Adrenal gland (tissue), 12 donors: ENCODE measurements around the gene PCDHGB6. TPM values are rescaled to one million over a fixed set of nuclear protein-coding genes. Genes with fewer than 3 reads are reported as not detected.
"Not testable (repeated sequence)": the region's sequence is repeated elsewhere in the genome, so short reads cannot be mapped to it uniquely, and the experiment has no call there.

Experiments used
- DNase-seq, 7 donors: peaks; one replicate each; pipeline ENCODE4 v3.0.0-alpha.2; 2019 to 2020
- H3K27ac ChIP-seq, 5 donors: fragments of 200-600 bp; sonication (generic) in 4 of 5; 1 replicate in 3 of 5; 2 replicates in 2 of 5; pipeline versions ENCODE4 v1.5.1 to v1.8.0; 2016 to 2020; ENCODE audit warnings: mild to moderate bottlenecking in 1 of 5
- H3K27me3 ChIP-seq: fragments of 200-600 bp; 2 replicates; pipeline ENCODE4 v1.8.0; 2021
- H3K36me3 ChIP-seq, 2 donors: fragments of 200-600 bp; replicated peaks in 1 of 2; 1 replicate in 1 of 2; 2 replicates in 1 of 2; pipeline versions ENCODE4 v1.5.1 to v1.8.0; 2018 to 2022
- H3K4me1 ChIP-seq, 2 donors: fragments of 200-600 bp; replicated peaks in 1 of 2; 1 replicate in 1 of 2; 2 replicates in 1 of 2; pipeline versions ENCODE4 v1.5.1 to v1.8.0; 2018 to 2021
- H3K4me3 ChIP-seq, 4 donors: fragments of 200-600 bp; sonication (generic) in 3 of 4; one replicate each; pipeline ENCODE4 v1.5.1; 2016 to 2018
- H3K9me3 ChIP-seq, 3 donors: fragments of 200-600 bp; sonication (generic) in 1 of 3; replicated peaks in 1 of 3; 1 replicate in 2 of 3; 2 replicates in 1 of 3; pipeline versions ENCODE4 v1.5.1 to v1.8.0; 2016 to 2021
- CTCF ChIP-seq, 6 experiments: fragments of 450-650 bp in 4 of 6; fragments of 200-600 bp in 2 of 6; sonication (generic) in 1 of 6; IDR thresholded peaks; 1 replicate in 5 of 6; 2 replicates in 1 of 6; pipeline versions ENCODE4 v1.5.1 to v1.8.0; 2016 to 2021; ENCODE audit warnings: antibody characterized with exemption in 6 of 6, mild to moderate bottlenecking in 2 of 6, moderate library complexity in 1 of 6
- POLR2A ChIP-seq, 2 donors: fragments of 450-650 bp; IDR thresholded peaks; one replicate each; pipeline ENCODE4 v1.6.1; 2017; ENCODE audit warnings: antibody characterized with exemption in 2 of 2, mild to moderate bottlenecking in 2 of 2, moderate library complexity in 1 of 2
- WGBS, 4 donors: extraction: QIAGEN DNeasy Blood & Tissue Kit in 2 of 4; methylation state at CpG; one replicate each; pipeline versions ENCODE4 v1.1.5 to v1.1.7; 2013 to 2017; 5-methylcytosine and 5-hydroxymethylcytosine counted together
- intact Hi-C, 2 donors: fragments of 100-400 bp; cut with DNase I; formaldehyde crosslinking; loops; one replicate each; pipeline versions ENCODE4 v1.14.1 to v1.15.0; 2022 to 2023
- polyA plus RNA-seq, 3 donors: library from polyadenylated mRNA; stranded (reverse); fragments of 200-250 nt in 2 of 3; fragments of 350-450 nt in 1 of 3; fragmentation: Illumina TruSeq in 1 of 3; extraction: RNeasy Lipid Tissue Mini Kit (QIAGEN cat#74804) in 1 of 3; gene quantifications; one replicate each; pipeline ENCODE4 v1.2.3, GENCODE V29; 2013 to 2014
- total RNA-seq, 9 donors: library from RNA; depleted of rRNA in 4 of 9; stranded (reverse); fragments of >200 nt in 4 of 9; fragments of 120-200 nt in 1 of 9; fragmentation: NEBNext Ultra II Directional in 1 of 9; extraction: Animal tissue kit (Norgen Biotek cat#: 25700) in 1 of 9; gene quantifications; one replicate each; pipeline versions ENCODE4 v1.1.0 to v1.2.4, GENCODE V29; 2013 to 2023
- donor health status: healthy with polysubstance abuse.
- donor health status: Bipolar disorder and iron deficiency.
- donor health status: DM: yes; HTN: yes; CAD: no.
- donor health status: DM: no; HTN: no; CAD: no.
- donor health status: DM: no; HTN: no; CAD: no.
- donor health status: DM: yes; HTN: yes; CAD: no.

Gene PCDHGB6
- total and polyA plus RNA-seq, 12 donors: 0.61 to 15.9 (median 8.9) TPM

DNA sequence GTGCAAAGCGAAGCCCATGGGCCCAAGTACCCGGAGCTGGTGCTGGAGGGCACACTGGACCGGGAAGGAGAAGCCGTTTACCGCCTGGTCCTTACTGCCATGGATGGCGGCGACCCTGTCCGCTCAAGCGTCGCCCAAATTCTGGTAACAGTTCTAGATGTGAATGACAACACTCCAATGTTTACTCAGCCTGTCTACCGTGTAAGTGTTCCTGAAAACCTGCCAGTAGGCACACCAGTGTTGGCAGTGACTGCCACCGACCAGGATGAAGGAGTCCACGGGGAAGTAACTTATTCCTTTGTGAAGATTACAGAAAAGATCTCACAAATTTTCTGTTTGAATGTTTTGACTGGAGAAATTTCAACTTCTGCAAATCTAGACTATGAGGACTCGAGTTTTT lies 33.2 kb upstream of the PCDHGB6 start:
- intact Hi-C loops: no loop called here
- DNase-seq: no peak
- 50 to 67% (median 59%) methylated on average over 14 of the region's 14 CpGs for WGBS, 4 donors
- Histone ChIP-seq H3K9me3 (peaks cover 4 to 41% (median 8%) of the 10 kb centered on the region in 3 donors), H3K4me3 (peak overlapping the region in 1 of 4 donors; percentile 7), H3K27ac (no peak overlapping the region), H3K4me1 (no peaks in the 10 kb centered on the region), H3K36me3 (no peaks in the 10 kb centered on the region), H3K27me3 (no peaks in the 10 kb centered on the region)
- TF ChIP-seq CTCF (IDR thresholded peaks at IDR 0.05): no peak
- no peak for TF ChIP-seq POLR2A (IDR thresholded peaks at IDR 0.05)

DNA sequence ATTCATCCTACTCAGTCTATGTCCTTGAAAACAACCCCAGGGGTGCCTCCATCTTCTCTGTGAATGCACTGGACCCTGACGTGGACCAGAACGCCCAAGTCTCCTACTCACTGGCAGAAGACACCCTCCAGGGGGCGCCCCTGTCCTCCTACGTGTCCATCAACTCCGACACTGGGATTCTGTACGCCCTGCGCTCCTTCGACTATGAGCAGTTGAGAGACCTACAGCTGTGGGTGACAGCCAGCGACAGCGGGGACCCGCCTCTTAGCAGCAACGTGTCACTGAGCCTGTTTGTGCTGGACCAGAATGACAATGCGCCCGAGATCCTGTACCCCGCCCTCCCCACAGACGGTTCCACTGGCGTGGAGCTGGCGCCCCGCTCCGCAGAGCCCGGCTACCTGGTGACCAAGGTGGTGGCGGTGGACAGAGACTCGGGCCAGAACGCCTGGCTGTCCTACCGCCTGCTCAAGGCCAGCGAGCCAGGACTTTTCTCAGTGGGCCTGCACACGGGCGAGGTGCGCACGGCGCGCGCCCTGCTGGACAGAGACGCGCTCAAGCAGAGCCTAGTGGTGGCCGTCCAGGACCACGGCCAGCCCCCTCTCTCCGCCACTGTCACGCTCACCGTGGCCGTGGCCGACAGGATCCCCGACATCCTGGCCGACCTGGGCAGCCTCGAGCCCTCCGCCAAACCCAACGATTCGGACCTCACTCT lies 32.2 kb upstream of the PCDHGB6 start:
- H3K27ac ChIP-seq, H3K36me3 ChIP-seq, H3K4me3 ChIP-seq, DNase-seq, H3K4me1 ChIP-seq, H3K27me3 ChIP-seq, intact Hi-C loops: not testable (repeated sequence)
- WGBS, 4 donors: 42 to 50% (median 47%) methylated on average over 2 to 39 of the region's 48 CpGs
- peaks cover 4 to 41% (median 8%) of the 10 kb centered on the region in 3 donors for H3K9me3 ChIP-seq

DNA sequence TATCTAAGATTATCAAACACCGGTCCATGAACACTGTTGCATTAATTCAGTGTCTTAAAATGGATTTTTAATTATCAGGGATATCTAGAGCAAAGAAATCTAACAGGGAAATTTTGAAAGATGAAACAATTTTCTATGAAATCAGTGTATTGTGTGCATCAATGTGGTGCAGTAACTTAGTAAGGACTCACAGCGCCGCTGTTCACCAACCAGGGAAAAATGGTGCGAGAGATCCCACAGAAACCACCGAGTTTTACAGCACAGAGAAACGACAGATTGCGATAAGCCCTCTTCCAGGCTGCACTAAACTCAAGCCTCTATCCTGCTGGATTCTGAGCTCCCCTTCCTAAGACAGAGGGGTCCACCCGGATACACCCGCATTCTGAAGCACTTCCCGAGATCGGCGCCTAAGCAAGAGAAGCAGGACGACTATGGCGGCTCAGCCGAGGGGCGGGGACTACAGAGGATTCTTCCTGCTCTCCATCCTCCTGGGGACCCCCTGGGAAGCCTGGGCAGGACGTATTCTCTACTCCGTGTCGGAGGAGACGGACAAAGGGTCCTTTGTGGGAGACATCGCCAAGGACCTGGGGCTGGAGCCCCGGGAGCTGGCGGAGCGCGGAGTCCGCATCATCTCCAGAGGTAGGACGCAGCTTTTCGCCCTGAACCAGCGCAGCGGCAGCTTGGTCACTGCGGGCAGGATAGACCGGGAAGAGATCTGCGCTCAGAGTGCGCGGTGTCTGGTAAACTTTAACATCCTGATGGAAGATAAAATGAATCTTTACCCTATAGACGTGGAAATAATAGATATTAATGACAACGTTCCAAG lies 25.1 kb upstream of the PCDHGB6 start, which contains the start of gene PCDHGA7:
Gene PCDHGA7 (plus strand): TSS at position 274 of the 826 bp plus-strand sequence. CDS start 158 bp downstream, at position 432.
- no peak for DNase-seq

DNA sequence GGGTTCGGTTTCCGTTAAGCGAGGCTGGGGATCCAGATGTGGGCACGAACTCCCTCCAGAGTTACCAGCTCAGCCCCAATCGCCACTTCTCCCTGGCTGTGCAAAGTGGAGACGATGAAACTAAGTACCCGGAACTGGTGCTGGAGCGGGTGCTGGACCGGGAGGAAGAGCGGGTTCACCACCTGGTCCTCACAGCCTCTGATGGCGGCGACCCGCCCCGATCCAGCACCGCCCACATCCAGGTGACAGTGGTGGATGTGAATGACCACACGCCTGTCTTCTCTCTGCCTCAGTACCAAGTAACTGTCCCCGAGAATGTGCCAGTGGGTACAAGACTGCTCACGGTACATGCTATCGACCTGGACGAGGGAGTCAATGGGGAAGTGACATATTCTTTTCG lies 24.5 kb upstream of the PCDHGB6 start:
- Histone ChIP-seq H3K36me3 (no peaks in the 10 kb centered on the region), H3K27ac (no peak overlapping the region), H3K27me3 (no peaks in the 10 kb centered on the region), H3K4me1 (no peaks in the 10 kb centered on the region), H3K4me3 (no peak overlapping the region), H3K9me3 (peaks cover 4 to 19% (median 12%) of the 10 kb centered on the region in 3 donors)
- no peak for DNase-seq
- intact Hi-C loops: no loop called here
- 28 to 46% (median 35%) methylated on average over 17 to 21 of the region's 21 CpGs for WGBS, 4 donors
- TF ChIP-seq CTCF (IDR thresholded peaks at IDR 0.05) (no peak), POLR2A (IDR thresholded peaks at IDR 0.05) (no peak)

More for the DNA sequence above, 25.1 kb upstream of the PCDHGB6 start, which contains the start of gene PCDHGA7:
- H3K9me3 ChIP-seq: peaks cover 4 to 19% (median 10%) of the 10 kb centered on the region in 3 donors
- H3K36me3 ChIP-seq: no peaks in the 10 kb centered on the region
- H3K4me3 ChIP-seq: peak within 1 kb of the TSS in 1 of 4 donors; percentile 27
- intact Hi-C loops: no loop called here
- H3K4me1 ChIP-seq: no peaks in the 10 kb centered on the region
- TF ChIP-seq POLR2A (IDR thresholded peaks at IDR 0.05) (no peak), CTCF (IDR thresholded peaks at IDR 0.05) (no peak)
- H3K27ac ChIP-seq: no peak within 1 kb of the TSS
- WGBS, 4 donors: 10 to 21% (median 12%) methylated on average over 25 to 37 of the region's 37 CpGs
- no peaks in the 10 kb centered on the region for H3K27me3 ChIP-seq
